Measurements from ENCODE around the gene C6orf62.

DNA sequence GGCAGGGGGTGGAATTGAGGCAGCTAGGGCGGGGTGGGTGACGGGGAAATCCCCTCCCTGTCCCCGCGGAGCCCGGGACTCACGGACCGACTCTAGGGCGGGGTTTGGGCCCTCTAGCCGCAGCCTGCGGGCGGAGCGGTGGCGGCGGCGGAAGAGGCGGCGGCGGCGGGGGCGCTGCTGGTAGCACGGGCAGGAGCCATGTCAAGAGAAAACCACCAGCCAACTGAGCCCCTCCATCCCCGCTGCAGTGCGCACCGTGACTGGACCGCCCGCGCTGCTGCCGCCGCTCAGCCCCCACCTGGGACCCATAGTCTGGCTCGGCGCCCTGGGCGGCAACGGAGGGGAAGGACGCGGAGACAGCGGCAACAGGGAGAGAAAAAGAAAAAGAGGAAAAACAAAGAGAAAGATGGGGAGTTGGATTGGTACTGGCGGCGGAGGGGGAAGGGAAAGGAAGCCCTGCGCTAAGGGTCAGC, 1.2 kb upstream of the C6orf62 start:
- TF ChIP-seq POLR2A (IDR thresholded peaks at IDR 0.05) (no peak), EP300 (IDR thresholded peaks at IDR 0.05) (no peak)
- TF ChIP-seq, protein P1, sequence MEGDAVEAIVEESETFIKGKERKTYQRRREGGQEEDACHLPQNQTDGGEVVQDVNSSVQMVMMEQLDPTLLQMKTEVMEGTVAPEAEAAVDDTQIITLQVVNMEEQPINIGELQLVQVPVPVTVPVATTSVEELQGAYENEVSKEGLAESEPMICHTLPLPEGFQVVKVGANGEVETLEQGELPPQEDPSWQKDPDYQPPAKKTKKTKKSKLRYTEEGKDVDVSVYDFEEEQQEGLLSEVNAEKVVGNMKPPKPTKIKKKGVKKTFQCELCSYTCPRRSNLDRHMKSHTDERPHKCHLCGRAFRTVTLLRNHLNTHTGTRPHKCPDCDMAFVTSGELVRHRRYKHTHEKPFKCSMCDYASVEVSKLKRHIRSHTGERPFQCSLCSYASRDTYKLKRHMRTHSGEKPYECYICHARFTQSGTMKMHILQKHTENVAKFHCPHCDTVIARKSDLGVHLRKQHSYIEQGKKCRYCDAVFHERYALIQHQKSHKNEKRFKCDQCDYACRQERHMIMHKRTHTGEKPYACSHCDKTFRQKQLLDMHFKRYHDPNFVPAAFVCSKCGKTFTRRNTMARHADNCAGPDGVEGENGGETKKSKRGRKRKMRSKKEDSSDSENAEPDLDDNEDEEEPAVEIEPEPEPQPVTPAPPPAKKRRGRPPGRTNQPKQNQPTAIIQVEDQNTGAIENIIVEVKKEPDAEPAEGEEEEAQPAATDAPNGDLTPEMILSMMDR (IDR thresholded peaks at IDR 0.05): no peak
